Nucleus accumbens (tissue), 56 donors: ENCODE results near the gene GRID1.
"Not testable (repeated sequence)": the region's sequence is repeated elsewhere in the genome, so short reads cannot be mapped to it uniquely, and the experiment has no call there.

Source experiments
- DNase-seq, 56 donors: peaks; one replicate each; lab custom pipeline; 2025; lab: John Stamatoyannopoulos, UW

The GRID1 gene

GRCh38 chr10:86393362-86393761, 26.8 kb upstream of the GRID1 start:
- no peak for DNase-seq

GRCh38 chr10:86392723-86393094, 26.1 kb upstream of the GRID1 start:
- DNase-seq, result no peak

- no peak for DNase-seq
Observed at GRCh38 chr10:86391986-86392722, 25.6 kb upstream of the GRID1 start.

GRCh38 chr10:86391236-86391840, 24.7 kb upstream of the GRID1 start:
- DNase-seq, result no peak

- DNase-seq, result no peak
Observed at GRCh38 chr10:86390337-86391120, 23.9 kb upstream of the GRID1 start.

GRCh38 chr10:86389441-86390193, 23.0 kb upstream of the GRID1 start:
- DNase-seq, result peak in 7 of 56 donors; percentile 8 to 63 (median 22)

- not testable (repeated sequence) for DNase-seq
Observed at GRCh38 chr10:86389109-86389440, 22.5 kb upstream of the GRID1 start.

- no peak for DNase-seq
Observed at GRCh38 chr10:86388119-86388704, 21.6 kb upstream of the GRID1 start.

- DNase-seq, result no peak
Observed at GRCh38 chr10:86387178-86387794, 20.7 kb upstream of the GRID1 start.

- DNase-seq, result no peak
Observed at GRCh38 chr10:86385806-86386205, 19.2 kb upstream of the GRID1 start.

- DNase-seq, result no peak
Observed at GRCh38 chr10:86377797-86378146, 11.2 kb upstream of the GRID1 start.

GRCh38 chr10:86376852-86377796, 10.5 kb upstream of the GRID1 start:
- peak in 43 of 56 donors; percentile 31 to 84 (median 63) for DNase-seq

- DNase-seq, result no peak
Observed at GRCh38 chr10:86376403-86376802, 9.8 kb upstream of the GRID1 start.

- DNase-seq, result no peak
Observed at GRCh38 chr10:86375204-86375603, 8.6 kb upstream of the GRID1 start.

GRCh38 chr10:86374664-86375063, 8.1 kb upstream of the GRID1 start:
- no peak for DNase-seq

- no peak for DNase-seq
Observed at GRCh38 chr10:86373828-86374227, 7.2 kb upstream of the GRID1 start.

- peak in 1 of 56 donors; percentile 20 for DNase-seq
Observed at GRCh38 chr10:86373251-86373650, 6.7 kb upstream of the GRID1 start.

GRCh38 chr10:86372784-86373239, 6.2 kb upstream of the GRID1 start:
- no peak for DNase-seq
